ENCODE measurements around the gene CASS4.

DNA sequence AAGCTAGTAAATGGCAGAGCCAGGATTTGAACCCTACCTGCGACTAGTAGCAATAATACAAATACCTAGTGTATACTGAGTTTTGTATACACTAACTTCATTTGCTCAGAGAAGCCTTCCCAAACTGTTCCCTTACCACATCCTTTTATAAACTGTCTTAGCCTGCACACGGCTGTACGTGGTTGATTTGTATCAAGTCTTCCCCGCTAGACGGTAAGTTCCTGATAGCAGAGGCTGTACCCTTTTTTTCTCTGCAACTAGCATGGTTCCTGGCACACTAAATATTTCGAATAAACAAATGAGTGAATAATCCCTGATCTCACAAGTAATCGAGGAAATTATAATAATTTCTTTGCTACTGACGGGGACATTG is 57.0 kb downstream of the CASS4 start:
- TF ChIP-seq, protein P1, sequence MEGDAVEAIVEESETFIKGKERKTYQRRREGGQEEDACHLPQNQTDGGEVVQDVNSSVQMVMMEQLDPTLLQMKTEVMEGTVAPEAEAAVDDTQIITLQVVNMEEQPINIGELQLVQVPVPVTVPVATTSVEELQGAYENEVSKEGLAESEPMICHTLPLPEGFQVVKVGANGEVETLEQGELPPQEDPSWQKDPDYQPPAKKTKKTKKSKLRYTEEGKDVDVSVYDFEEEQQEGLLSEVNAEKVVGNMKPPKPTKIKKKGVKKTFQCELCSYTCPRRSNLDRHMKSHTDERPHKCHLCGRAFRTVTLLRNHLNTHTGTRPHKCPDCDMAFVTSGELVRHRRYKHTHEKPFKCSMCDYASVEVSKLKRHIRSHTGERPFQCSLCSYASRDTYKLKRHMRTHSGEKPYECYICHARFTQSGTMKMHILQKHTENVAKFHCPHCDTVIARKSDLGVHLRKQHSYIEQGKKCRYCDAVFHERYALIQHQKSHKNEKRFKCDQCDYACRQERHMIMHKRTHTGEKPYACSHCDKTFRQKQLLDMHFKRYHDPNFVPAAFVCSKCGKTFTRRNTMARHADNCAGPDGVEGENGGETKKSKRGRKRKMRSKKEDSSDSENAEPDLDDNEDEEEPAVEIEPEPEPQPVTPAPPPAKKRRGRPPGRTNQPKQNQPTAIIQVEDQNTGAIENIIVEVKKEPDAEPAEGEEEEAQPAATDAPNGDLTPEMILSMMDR (IDR thresholded peaks at IDR 0.05): no peak
- no peak for TF ChIP-seq POLR2AphosphoS5 (IDR thresholded peaks at IDR 0.05)
- TF ChIP-seq POLR2A (IDR thresholded peaks at IDR 0.05): no peak
- no peak for TF ChIP-seq EP300 (IDR thresholded peaks at IDR 0.05; ENCODE audit: low read depth)

All from transverse colon (tissue), 4 donors.